Mammary epithelial cell (primary cell): ENCODE results near the gene FARS2.

Source experiments
- EZH2 ChIP-seq: IDR thresholded peaks from 2 replicates; pipeline ENCODE4 v1.6.1; 2012; ENCODE audit warnings: low read length, inconsistent platforms, borderline replicate concordance
- TF ChIP-seq, protein P1 (sequence below), 2 donors: IDR thresholded peaks in 1 of 2; conservative IDR thresholded peaks in 1 of 2; 2 replicates each; pipeline ENCODE4 v1.5.1; 2011 to 2012; ENCODE audit warnings: inconsistent platforms in 2 of 2, low read length in 2 of 2, mild to moderate bottlenecking in 2 of 2, control low read depth in 1 of 2, low read depth in 1 of 2; ENCODE audit not compliant: insufficient read depth in 1 of 2; ENCODE audit errors: extremely low read depth in 1 of 2

- no peak for TF ChIP-seq EZH2
- TF ChIP-seq, protein P1, sequence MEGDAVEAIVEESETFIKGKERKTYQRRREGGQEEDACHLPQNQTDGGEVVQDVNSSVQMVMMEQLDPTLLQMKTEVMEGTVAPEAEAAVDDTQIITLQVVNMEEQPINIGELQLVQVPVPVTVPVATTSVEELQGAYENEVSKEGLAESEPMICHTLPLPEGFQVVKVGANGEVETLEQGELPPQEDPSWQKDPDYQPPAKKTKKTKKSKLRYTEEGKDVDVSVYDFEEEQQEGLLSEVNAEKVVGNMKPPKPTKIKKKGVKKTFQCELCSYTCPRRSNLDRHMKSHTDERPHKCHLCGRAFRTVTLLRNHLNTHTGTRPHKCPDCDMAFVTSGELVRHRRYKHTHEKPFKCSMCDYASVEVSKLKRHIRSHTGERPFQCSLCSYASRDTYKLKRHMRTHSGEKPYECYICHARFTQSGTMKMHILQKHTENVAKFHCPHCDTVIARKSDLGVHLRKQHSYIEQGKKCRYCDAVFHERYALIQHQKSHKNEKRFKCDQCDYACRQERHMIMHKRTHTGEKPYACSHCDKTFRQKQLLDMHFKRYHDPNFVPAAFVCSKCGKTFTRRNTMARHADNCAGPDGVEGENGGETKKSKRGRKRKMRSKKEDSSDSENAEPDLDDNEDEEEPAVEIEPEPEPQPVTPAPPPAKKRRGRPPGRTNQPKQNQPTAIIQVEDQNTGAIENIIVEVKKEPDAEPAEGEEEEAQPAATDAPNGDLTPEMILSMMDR (conservative IDR thresholded peaks at IDR 0.05 in 1 of 2, IDR thresholded peaks at IDR 0.05 in 1 of 2; ENCODE audit: extremely low read depth in 1 of 2, insufficient read depth in 1 of 2, low read depth in 1 of 2, low read length in 2 of 2), result no peak
Measured at GRCh38 chr6:5338177-5338960, 77.1 kb downstream of the FARS2 start.
